HG03159 (cell line): Measurements from ENCODE around the gene CACNA2D3.

ENCODE experiments used
- ATAC-seq: cut with Tn5 transposase; IDR thresholded peaks from one replicate; pipeline ENCODE4 v1.9.1; 2021; ENCODE audit warnings: mild to moderate bottlenecking, moderate library complexity; ENCODE audit not compliant: unreplicated experiment

CACNA2D3 gene

GRCh38 chr3:54515441-54516213, 393.3 kb downstream of the CACNA2D3 start:
- ATAC-seq, result no peak

GRCh38 chr3:54517424-54517823, 395.1 kb downstream of the CACNA2D3 start:
- ATAC-seq, result no peak

- no peak for ATAC-seq
Observed at GRCh38 chr3:54518011-54518675, 395.8 kb downstream of the CACNA2D3 start.

- no peak for ATAC-seq
Observed at GRCh38 chr3:54519493-54519892, 397.1 kb downstream of the CACNA2D3 start.

DNA sequence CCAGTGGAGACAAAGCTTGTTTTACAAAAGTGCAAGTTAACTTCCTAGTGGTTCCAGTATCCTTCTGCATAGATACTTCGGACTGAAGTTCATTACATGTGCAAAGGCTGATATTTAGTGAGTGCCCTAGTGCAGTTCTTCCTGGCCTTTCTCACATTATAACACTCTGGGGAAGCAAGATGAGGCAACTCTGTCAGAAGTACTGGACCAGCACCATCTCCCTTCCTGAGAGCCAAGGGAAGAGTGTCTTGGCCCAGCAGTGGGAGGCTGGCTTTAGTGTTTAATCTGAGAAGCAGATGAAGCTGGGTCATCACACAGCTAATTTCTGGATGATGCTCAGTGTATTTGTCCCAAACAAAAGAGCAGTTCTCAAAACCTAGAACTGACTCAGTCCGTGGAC, 397.7 kb downstream of the CACNA2D3 start:
- ATAC-seq, result no peak

GRCh38 chr3:54527521-54527920, 405.2 kb downstream of the CACNA2D3 start:
- no peak for ATAC-seq

- no peak for ATAC-seq
Observed at GRCh38 chr3:54527953-54528352, 405.6 kb downstream of the CACNA2D3 start.

- no peak for ATAC-seq
Observed at GRCh38 chr3:54528668-54529067, 406.3 kb downstream of the CACNA2D3 start.

DNA sequence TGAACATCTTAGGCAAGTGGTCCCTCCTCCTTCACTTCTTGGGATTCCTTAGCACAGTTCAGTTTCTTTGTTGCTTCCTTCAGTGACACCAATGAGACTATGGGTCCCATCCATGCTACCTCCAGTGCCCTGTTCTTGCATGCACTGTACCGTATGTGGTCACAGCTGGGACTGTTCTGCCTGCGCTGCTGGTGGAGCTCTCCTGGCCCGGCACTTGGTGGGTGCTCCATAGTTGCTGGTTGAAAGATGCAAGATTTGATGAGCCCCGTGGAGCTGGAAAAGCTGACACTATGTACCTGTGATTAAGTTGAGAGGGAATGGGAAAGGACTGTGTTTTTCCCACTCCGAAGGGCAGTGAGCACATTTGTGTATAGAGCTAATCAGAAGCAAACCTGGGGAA, 407.7 kb downstream of the CACNA2D3 start:
- ATAC-seq, result no peak

DNA sequence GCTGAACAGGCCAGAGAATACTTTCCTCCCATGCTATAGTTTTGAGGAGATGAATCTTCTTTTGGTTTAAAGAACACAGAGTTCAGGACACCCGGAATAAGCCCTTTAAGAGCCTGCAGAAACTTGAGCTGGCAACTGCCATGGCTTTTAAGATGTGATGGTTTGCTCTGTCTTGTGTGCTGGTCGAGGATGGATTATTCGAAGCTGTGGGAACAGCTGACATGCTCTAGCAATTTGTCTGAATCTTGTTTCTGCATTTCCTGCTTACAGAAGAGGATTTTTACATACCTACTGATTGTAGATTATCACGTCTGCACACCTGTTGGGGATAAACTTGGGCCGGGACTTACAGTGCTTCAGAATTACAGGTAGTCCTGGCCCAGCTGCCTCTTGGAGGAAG, 408.6 kb downstream of the CACNA2D3 start:
- ATAC-seq, result no peak

DNA sequence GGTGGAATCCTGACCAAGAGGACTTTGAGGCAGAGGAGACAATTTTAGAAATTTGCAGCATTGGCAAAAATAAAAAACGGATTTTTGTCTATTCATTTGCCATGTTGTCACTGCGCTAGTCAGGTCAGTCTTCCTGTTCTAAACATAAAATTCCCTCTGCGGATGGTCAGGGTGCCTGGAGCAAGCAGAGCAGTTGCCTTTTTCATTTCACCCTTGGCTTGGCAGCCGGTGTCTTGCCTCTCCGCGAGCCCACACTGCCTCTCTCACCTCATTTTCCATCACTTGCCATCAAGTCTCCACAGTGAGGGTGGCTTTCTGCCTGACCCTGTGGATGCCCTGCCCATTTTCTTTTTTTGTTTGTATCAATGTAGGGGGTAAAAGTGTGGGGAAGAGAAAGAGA, 409.4 kb downstream of the CACNA2D3 start:
- no peak for ATAC-seq

GRCh38 chr3:54533856-54534255, 411.5 kb downstream of the CACNA2D3 start:
- no peak for ATAC-seq

DNA sequence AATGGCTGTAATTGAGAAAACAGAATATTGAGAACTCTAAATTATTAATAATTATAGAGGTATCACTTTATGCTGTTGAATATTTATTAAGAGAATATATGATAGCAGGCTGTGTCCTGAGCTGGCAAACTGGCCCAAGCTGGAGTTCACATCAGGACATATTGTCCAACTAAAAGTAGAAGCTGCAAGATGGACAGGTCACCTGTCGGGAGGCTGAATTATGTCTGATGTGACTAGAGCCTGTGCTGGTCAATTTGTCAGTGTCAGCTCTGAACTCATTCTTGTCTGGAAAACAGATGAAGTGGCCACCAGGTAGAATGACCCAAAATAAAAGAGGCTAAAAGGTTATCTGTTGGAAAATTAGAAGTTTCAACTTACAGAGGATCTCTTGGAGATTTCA, 413.3 kb downstream of the CACNA2D3 start:
- ATAC-seq, result no peak

GRCh38 chr3:54536450-54536849, 414.1 kb downstream of the CACNA2D3 start:
- no peak for ATAC-seq

DNA sequence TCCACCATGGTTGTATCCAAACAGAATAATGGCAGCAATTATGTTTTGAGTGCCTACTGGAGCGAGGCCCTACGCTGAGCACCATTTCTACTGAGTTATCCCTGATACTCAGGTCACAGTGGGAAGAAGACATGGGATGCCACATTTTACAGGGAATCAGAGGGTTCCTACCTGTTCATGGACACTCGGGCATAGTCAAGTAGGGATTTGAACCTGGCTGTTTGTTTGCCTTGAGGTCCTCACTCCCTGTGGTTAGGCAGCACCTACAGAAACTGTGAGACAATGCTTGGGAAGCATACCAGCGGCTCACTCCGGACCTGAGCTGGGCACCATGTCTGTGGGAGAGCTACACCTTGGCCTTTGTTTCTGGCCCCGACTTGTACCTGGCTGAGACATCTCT, 415.2 kb downstream of the CACNA2D3 start:
- no peak for ATAC-seq

- no peak for ATAC-seq
Observed at GRCh38 chr3:54538346-54538745, 416.0 kb downstream of the CACNA2D3 start.

- ATAC-seq, result no peak
Observed at GRCh38 chr3:54541369-54541768, 419.0 kb downstream of the CACNA2D3 start.

DNA sequence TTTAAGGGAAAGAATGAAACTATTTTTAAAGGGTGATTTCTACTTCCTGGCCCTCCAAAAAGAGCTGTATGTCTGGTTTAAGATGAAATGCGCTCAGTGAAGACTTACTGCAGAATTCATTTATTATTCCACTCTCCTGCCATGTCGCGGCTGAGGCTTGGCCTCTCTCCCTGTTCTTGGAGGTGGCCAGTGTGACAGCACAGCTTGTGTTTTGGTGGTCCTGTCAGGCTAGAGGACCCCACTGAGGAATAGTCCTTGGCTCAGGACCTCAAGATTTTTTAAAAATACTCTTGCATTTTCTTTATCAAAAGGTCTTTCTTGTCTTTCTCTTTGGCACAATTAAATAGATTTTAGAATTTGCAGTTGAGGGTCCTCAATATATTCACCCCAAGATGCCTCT, 421.1 kb downstream of the CACNA2D3 start:
- no peak for ATAC-seq

DNA sequence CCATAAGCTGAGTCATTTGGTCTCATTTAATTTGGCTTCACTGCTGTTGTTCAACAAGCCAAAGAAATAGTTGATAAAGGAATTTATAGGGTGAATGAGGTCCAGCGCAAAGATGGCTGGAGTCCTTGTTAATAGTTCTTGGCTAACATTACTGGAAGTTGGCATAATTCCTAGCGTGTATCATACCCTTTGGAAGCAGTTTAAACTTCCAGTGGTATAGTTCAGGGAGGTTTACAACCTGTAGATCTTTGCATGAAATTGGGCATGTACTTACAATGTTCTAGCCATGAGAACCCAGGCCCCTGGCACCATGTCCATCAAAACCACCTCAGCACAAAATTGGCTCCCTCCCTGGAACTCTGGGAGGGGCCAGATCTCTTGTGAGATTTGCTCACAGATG, 424.7 kb downstream of the CACNA2D3 start:
- no peak for ATAC-seq

DNA sequence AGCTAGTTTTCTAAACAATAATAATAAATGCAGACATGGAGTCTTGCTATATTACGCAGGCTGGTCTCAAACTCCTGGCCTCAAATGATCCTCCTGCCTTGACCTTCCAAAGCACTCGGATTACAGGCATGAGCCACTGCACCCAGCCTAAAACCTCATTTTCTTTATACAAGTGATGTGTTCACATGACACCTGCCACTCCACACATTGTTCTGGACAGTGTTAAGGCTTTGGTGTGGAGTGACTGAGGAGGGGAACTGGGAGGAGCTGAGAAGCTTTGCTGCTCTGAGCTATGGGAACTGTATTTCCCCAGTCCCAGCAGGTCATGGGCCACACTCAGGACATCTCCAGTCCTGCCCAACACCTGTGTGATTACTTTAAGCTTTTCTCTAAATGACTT, 425.5 kb downstream of the CACNA2D3 start:
- no peak for ATAC-seq

DNA sequence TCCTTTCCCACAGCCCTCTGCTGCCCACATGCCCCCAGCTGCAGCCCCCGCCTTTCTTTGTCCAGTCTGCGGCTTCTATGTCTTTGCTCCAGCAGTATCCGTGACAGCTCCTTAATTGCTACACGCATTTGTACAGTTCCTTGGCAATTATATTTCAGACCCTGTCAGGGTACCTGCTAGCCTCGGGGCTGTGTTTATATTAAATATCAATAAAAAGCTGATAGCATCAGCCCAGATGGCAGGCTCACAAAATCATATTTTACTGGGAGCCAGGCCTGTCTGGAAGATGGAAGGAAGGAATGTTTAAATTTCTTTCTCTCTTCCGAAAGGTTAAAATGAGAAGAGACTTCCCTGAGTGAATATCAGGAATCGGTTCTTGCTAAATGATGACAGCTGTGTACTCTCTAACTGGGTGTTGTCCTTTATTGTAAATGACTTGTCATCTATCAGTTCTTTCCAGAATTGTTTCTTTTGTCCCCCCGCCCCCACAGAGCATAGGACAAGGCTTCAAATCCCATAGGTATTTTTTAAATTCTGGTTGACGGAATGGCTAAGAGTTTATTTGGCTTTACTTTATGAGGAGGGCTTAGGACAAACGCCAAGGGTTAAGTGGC, 427.4 kb downstream of the CACNA2D3 start:
- ATAC-seq, result no peak
